ENCODE measurements around the gene P2RY8. TPM values are rescaled to one million over a fixed set of nuclear protein-coding genes. Genes with fewer than 3 reads are reported as not detected.
A peak's percentile ranks its signal among the peaks of the same experiment; 100 is the strongest.
"Not testable (repeated sequence)": the region's sequence is repeated elsewhere in the genome, so short reads cannot be mapped to it uniquely, and the experiment has no call there.

Gene P2RY8
- total RNA-seq, 4 donors from 2014 or later = 0.55 to 6.0 (median 3.0) TPM; not detected in 1

- in situ Hi-C loops (cut with MboI; ENCODE audit: low pct_ligation_motif_present in 1 of 4, low pct_unique_long_range_greater_than_20kb in 1 of 4, low sequenced_read_pairs in 3 of 4) = no loop called here
These were observed 52.0 kb downstream of the P2RY8 start for GRCh38 chrX:1485033-1485432.

GRCh38 chrX:1484638-1485019 is 52.4 kb downstream of the P2RY8 start:
- no peak for DNase-seq
- H3K27me3 ChIP-seq = no peaks in the 10 kb centered on the region
- WGBS, 2 donors (ENCODE audit: low coverage in 1 of 2) = 74 to 77% methylated on average over 2 to 5 of the region's 5 CpGs
- no peaks in the 10 kb centered on the region for H3K9me3 ChIP-seq
- in situ Hi-C loops (cut with MboI; ENCODE audit: low pct_ligation_motif_present in 1 of 4, low pct_unique_long_range_greater_than_20kb in 1 of 4, low sequenced_read_pairs in 3 of 4) = no loop called here
- no peak overlapping the region for H3K4me3 ChIP-seq
- no peak overlapping the region for H3K27ac ChIP-seq
- TF ChIP-seq EP300 (IDR thresholded peaks at IDR 0.05; ENCODE audit: low read depth) (no peak), CTCF (IDR thresholded peaks at IDR 0.05) (no peak), POLR2AphosphoS5 (IDR thresholded peaks at IDR 0.05) (no peak), POLR2A (IDR thresholded peaks at IDR 0.05) (no peak)
- H3K36me3 ChIP-seq = no peaks in the 10 kb centered on the region
- intact Hi-C loops (cut with DNase I; ENCODE audit: low total_unique reads) = no loop called here
- H3K4me1 ChIP-seq = peaks cover 0 to 9% (median 0%) of the 10 kb centered on the region in 4 donors

More at GRCh38 chrX:1485033-1485432, 52.0 kb downstream of the P2RY8 start:
- Histone ChIP-seq H3K27ac (no peak overlapping the region), H3K36me3 (no peaks in the 10 kb centered on the region), H3K4me1 (peaks cover 0 to 9% (median 0%) of the 10 kb centered on the region in 4 donors), H3K27me3 (no peaks in the 10 kb centered on the region), H3K9me3 (no peaks in the 10 kb centered on the region), H3K4me3 (no peak overlapping the region)
- intact Hi-C loops (cut with DNase I; ENCODE audit: low total_unique reads) = no loop called here
- no peak for DNase-seq
- WGBS, 2 donors (ENCODE audit: low coverage in 1 of 2) = 80 to 90% methylated on average over 1 to 9 of the region's 9 CpGs
- TF ChIP-seq CTCF (IDR thresholded peaks at IDR 0.05) = no peak
- TF ChIP-seq POLR2A (IDR thresholded peaks at IDR 0.05) = no peak
- no peak for TF ChIP-seq EP300 (IDR thresholded peaks at IDR 0.05; ENCODE audit: low read depth)
- TF ChIP-seq POLR2AphosphoS5 (IDR thresholded peaks at IDR 0.05) = no peak

GRCh38 chrX:1483843-1484637 is 52.9 kb downstream of the P2RY8 start:
- H3K27ac ChIP-seq = no peak overlapping the region
- H3K36me3 ChIP-seq = no peaks in the 10 kb centered on the region
- TF ChIP-seq CTCF (IDR thresholded peaks at IDR 0.05) = no peak
- no peak for TF ChIP-seq POLR2AphosphoS5 (IDR thresholded peaks at IDR 0.05)
- TF ChIP-seq EP300 (IDR thresholded peaks at IDR 0.05; ENCODE audit: low read depth) = no peak
- no peak for TF ChIP-seq POLR2A (IDR thresholded peaks at IDR 0.05)
- in situ Hi-C loops (cut with MboI; ENCODE audit: low pct_ligation_motif_present in 1 of 4, low pct_unique_long_range_greater_than_20kb in 1 of 4, low sequenced_read_pairs in 3 of 4) = no loop called here
- H3K4me1 ChIP-seq = peaks cover 0 to 9% (median 0%) of the 10 kb centered on the region in 4 donors
- no peaks in the 10 kb centered on the region for H3K27me3 ChIP-seq
- intact Hi-C loops (cut with DNase I; ENCODE audit: low total_unique reads) = no loop called here
- no peak for DNase-seq
- H3K9me3 ChIP-seq = no peaks in the 10 kb centered on the region
- WGBS, 2 donors (ENCODE audit: low coverage in 1 of 2) = 63 to 79% methylated on average over 5 to 15 of the region's 15 CpGs
- H3K4me3 ChIP-seq = no peak overlapping the region

- H3K4me1 ChIP-seq; H3K36me3 ChIP-seq; intact Hi-C loops (cut with DNase I; ENCODE audit: low total_unique reads); H3K27me3 ChIP-seq; H3K9me3 ChIP-seq; DNase-seq; H3K4me3 ChIP-seq; in situ Hi-C loops (cut with MboI; ENCODE audit: low pct_ligation_motif_present in 1 of 4, low pct_unique_long_range_greater_than_20kb in 1 of 4, low sequenced_read_pairs in 3 of 4): not testable (repeated sequence)
- H3K27ac ChIP-seq = peak overlapping the region; percentile 61 to 75 (median 68)
- no CpG with 5 or more reads among the region's 2 CpGs for WGBS, 2 donors (ENCODE audit: low coverage in 1 of 2)
These were observed 54.5 kb downstream of the P2RY8 start for GRCh38 chrX:1482530-1482928.
